Uterus (tissue), 4 donors: Measurements from ENCODE around the gene TREML2. TPM values are rescaled to one million over a fixed set of nuclear protein-coding genes. Genes with fewer than 3 reads are reported as not detected.

Experiments used
- DNase-seq, 2 donors: peaks; one replicate each; pipeline ENCODE4 v3.0.0-alpha.2; 2019 to 2020
- H3K27ac ChIP-seq, 2 donors: fragments of 200-600 bp; sonication (generic); 1 replicate in 1 of 2; 2 replicates in 1 of 2; pipeline ENCODE4 v1.5.1; 2016 to 2018
- H3K27me3 ChIP-seq, 2 donors: fragments of 200-600 bp; sonication (generic); one replicate each; pipeline ENCODE4 v1.5.1; 2018 to 2019; ENCODE audit warnings: control low read depth in 1 of 2
- H3K36me3 ChIP-seq, 2 donors: fragments of 200-600 bp; sonication (generic); one replicate each; pipeline ENCODE4 v1.5.1; 2019; ENCODE audit warnings: control low read depth in 1 of 2
- H3K4me1 ChIP-seq, 2 donors: fragments of 200-600 bp; sonication (generic); one replicate each; pipeline ENCODE4 v1.5.1; 2018 to 2019; ENCODE audit warnings: control low read depth in 1 of 2
- H3K4me3 ChIP-seq, 2 donors: fragments of 200-600 bp; sonication (generic); 1 replicate in 1 of 2; 2 replicates in 1 of 2; pipeline ENCODE4 v1.5.1; 2018 to 2019; ENCODE audit warnings: mild to moderate bottlenecking in 1 of 2
- H3K9me3 ChIP-seq, 2 donors: fragments of 200-600 bp; sonication (generic); one replicate each; pipeline ENCODE4 v1.5.1; 2019; ENCODE audit warnings: control low read depth in 1 of 2
- CTCF ChIP-seq, 4 experiments: fragments of 200-600 bp in 2 of 4; fragments of 450-650 bp in 2 of 4; sonication (generic) in 2 of 4; IDR thresholded peaks; one replicate each; pipeline ENCODE4 v1.5.1; 2016 to 2019; ENCODE audit warnings: antibody characterized with exemption in 4 of 4, mild to moderate bottlenecking in 2 of 4, moderate library complexity in 1 of 4
- POLR2A ChIP-seq, 2 donors: fragments of 450-650 bp; IDR thresholded peaks; one replicate each; pipeline ENCODE4 v1.6.1; 2016; ENCODE audit warnings: antibody characterized with exemption in 2 of 2, mild to moderate bottlenecking in 1 of 2, moderate library complexity in 1 of 2
- intact Hi-C: fragments of 100-400 bp; cut with DNase I; formaldehyde crosslinking; loops from one replicate; pipeline ENCODE4 v1.15.1; 2023; ENCODE audit warnings: low total_unique reads
- total RNA-seq, 4 donors: library from RNA; depleted of rRNA in 3 of 4; stranded (reverse); fragments of >200 nt in 3 of 4; gene quantifications; one replicate each; pipeline versions ENCODE4 v1.1.0 to v1.2.4, GENCODE V29; 2014 to 2023
- donor health status: DM: yes; HTN: yes; CAD: no.

TREML2 gene
- total RNA-seq, 4 donors from 2014 or later: 0.12 TPM; not detected in 3

- Histone ChIP-seq H3K9me3 (no peaks in the 10 kb centered on the region), H3K27me3 (no peaks in the 10 kb centered on the region), H3K27ac (no peak overlapping the region), H3K36me3 (no peaks in the 10 kb centered on the region), H3K4me1 (no peaks in the 10 kb centered on the region), H3K4me3 (no peak overlapping the region)
- intact Hi-C loops: no loop called here
- TF ChIP-seq CTCF (IDR thresholded peaks at IDR 0.05) (no peak), POLR2A (IDR thresholded peaks at IDR 0.05) (no peak)
- DNase-seq: no peak
Measured at GRCh38 chr6:41197234-41197633, 3.7 kb downstream of the TREML2 start.

- no peak overlapping the region for H3K4me3 ChIP-seq
- H3K27ac ChIP-seq: no peak overlapping the region
- no peaks in the 10 kb centered on the region for H3K4me1 ChIP-seq
- intact Hi-C loops: no loop called here
- H3K36me3 ChIP-seq: no peaks in the 10 kb centered on the region
- DNase-seq: no peak
- no peaks in the 10 kb centered on the region for H3K27me3 ChIP-seq
- TF ChIP-seq CTCF (IDR thresholded peaks at IDR 0.05): no peak
- H3K9me3 ChIP-seq: no peaks in the 10 kb centered on the region
Measured at GRCh38 chr6:41194386-41194785, 6.6 kb downstream of the TREML2 start.

- Histone ChIP-seq H3K27ac (no peak overlapping the region), H3K9me3 (no peaks in the 10 kb centered on the region), H3K4me1 (no peaks in the 10 kb centered on the region), H3K27me3 (no peaks in the 10 kb centered on the region), H3K36me3 (no peaks in the 10 kb centered on the region), H3K4me3 (no peak overlapping the region)
- TF ChIP-seq POLR2A (IDR thresholded peaks at IDR 0.05): no peak
- TF ChIP-seq CTCF (IDR thresholded peaks at IDR 0.05): no peak
- no peak for DNase-seq
- intact Hi-C loops: no loop called here
Measured at GRCh38 chr6:41193884-41194283, 7.1 kb downstream of the TREML2 start.

- H3K4me3 ChIP-seq: no peak overlapping the region
- H3K4me1 ChIP-seq: no peaks in the 10 kb centered on the region
- no peak overlapping the region for H3K27ac ChIP-seq
- intact Hi-C loops: no loop called here
- no peaks in the 10 kb centered on the region for H3K27me3 ChIP-seq
- no peaks in the 10 kb centered on the region for H3K9me3 ChIP-seq
- DNase-seq: no peak
- TF ChIP-seq POLR2A (IDR thresholded peaks at IDR 0.05) (no peak), CTCF (IDR thresholded peaks at IDR 0.05) (no peak)
- H3K36me3 ChIP-seq: no peaks in the 10 kb centered on the region
Measured at GRCh38 chr6:41193171-41193734, 7.7 kb downstream of the TREML2 start.

GRCh38 chr6:41191569-41191968, 9.4 kb downstream of the TREML2 start:
- no peaks in the 10 kb centered on the region for H3K27me3 ChIP-seq
- no peaks in the 10 kb centered on the region for H3K4me1 ChIP-seq
- TF ChIP-seq POLR2A (IDR thresholded peaks at IDR 0.05) (no peak), CTCF (IDR thresholded peaks at IDR 0.05) (no peak)
- no peak overlapping the region for H3K27ac ChIP-seq
- DNase-seq: no peak
- H3K36me3 ChIP-seq: no peaks in the 10 kb centered on the region
- H3K9me3 ChIP-seq: no peaks in the 10 kb centered on the region
- H3K4me3 ChIP-seq: no peak overlapping the region
- intact Hi-C loops: no loop called here
